Measurements from ENCODE around the gene TTC34. TPM values are rescaled to one million over a fixed set of nuclear protein-coding genes. Genes with fewer than 3 reads are reported as not detected.

Gene TTC34
- polyA plus RNA-seq, 1 of the 3 experiments (the other 2 are of a cell fraction), result 0.16 TPM

GRCh38 chr1:2612591-2613365 lies 188.7 kb downstream of the TTC34 start:
- no peak overlapping the region for H3K9ac ChIP-seq
- ChIA-PET CTCF (interaction anchor here (1.0 kb wide), 1 partner anchor 198 kb away, joined by 3 read pairs; no protein-coding TSS in a partner anchor), POLR2A (no interaction called here)
- WGBS (ENCODE audit: low lambda C conversion rate), result 60% methylated on average over 9 of the region's 11 CpGs
- no peaks in the 10 kb centered on the region for H3K79me2 ChIP-seq (ENCODE audit: insufficient read depth)
- no peaks in the 10 kb centered on the region for H4K20me1 ChIP-seq (ENCODE audit: insufficient read depth)
- H3K4me3 ChIP-seq (ENCODE audit: low read depth in 2 of 2, low read length in 1 of 2), result no peak overlapping the region
- H3K9me2 ChIP-seq, result no peaks in the 10 kb centered on the region
- H3F3A ChIP-seq (replicated peaks; ENCODE audit: insufficient read depth), result no peaks in the 10 kb centered on the region
- DNase-seq, result no peak
- H3K27ac ChIP-seq (ENCODE audit: low read depth in 2 of 2, low read length in 1 of 2), result no peak overlapping the region
- TF ChIP-seq GATA2 (CRISPR knock-in tag; IDR thresholded peaks at IDR 0.05) (no peak), EZH2phosphoT487 (IDR thresholded peaks at IDR 0.05; ENCODE audit: borderline replicate concordance, low read depth) (no peak), JUND (IDR thresholded peaks at IDR 0.05) (no peak), USF1 (IDR thresholded peaks at IDR 0.05; ENCODE audit: borderline replicate concordance, low read depth) (no peak), POLR2AphosphoS5 (IDR thresholded peaks at IDR 0.05; ENCODE audit: low read depth, low read length) (no peak), CHD2 (IDR thresholded peaks at IDR 0.05; ENCODE audit: low read length, partially characterized antibody) (no peak), TAF1 (IDR thresholded peaks at IDR 0.05; ENCODE audit: borderline replicate concordance, low read depth, low read length) (no peak), RAD21 (IDR thresholded peaks at IDR 0.05; ENCODE audit: low read length) (no peak), EP300 (IDR thresholded peaks at IDR 0.05; ENCODE audit: borderline replicate concordance in 1 of 2, low read depth in 1 of 2, low read length in 1 of 2) (no peak), FOSL2 (IDR thresholded peaks at IDR 0.05; ENCODE audit: borderline replicate concordance, low read depth) (no peak), FOXJ3 (CRISPR knock-in tag; IDR thresholded peaks at IDR 0.05) (no peak), SIN3A (IDR thresholded peaks at IDR 0.05; ENCODE audit: borderline replicate concordance, low read depth, low read length) (no peak), TEAD4 (IDR thresholded peaks at IDR 0.05; ENCODE audit: borderline replicate concordance, insufficient read depth) (no peak), YY1 (IDR thresholded peaks at IDR 0.05; ENCODE audit: low read depth) (no peak), ELF1 (IDR thresholded peaks at IDR 0.05) (no peak), PBX3 (IDR thresholded peaks at IDR 0.05) (no peak)
- H3K9me3 ChIP-seq, result no peaks in the 10 kb centered on the region
- H3K27me3 ChIP-seq (ENCODE audit: insufficient read depth), result no peaks in the 10 kb centered on the region
- H3K4me2 ChIP-seq, result no peak overlapping the region
- no peak overlapping the region for H2AFZ ChIP-seq (ENCODE audit: low read depth)
- H3K36me3 ChIP-seq (replicated peaks in 1 of 2; ENCODE audit: control insufficient read depth in 1 of 2, insufficient read depth in 2 of 2, low read length in 1 of 2), result no peaks in the 10 kb centered on the region
- peaks cover 0 to 13% of the 10 kb centered on the region in 2 experiments; a peak in 1 of 4 replicates for H3K4me1 ChIP-seq (ENCODE audit: control insufficient read depth in 1 of 2, insufficient read depth in 2 of 2, low read depth in 1 of 2, low read length in 1 of 2)
